Endometrial microvascular endothelial cells (primary cell): ENCODE measurements around the gene PLAC9. TPM values are rescaled to one million over a fixed set of nuclear protein-coding genes. Genes with fewer than 3 reads are reported as not detected.
"Not testable (repeated sequence)": the region's sequence is repeated elsewhere in the genome, so short reads cannot be mapped to it uniquely, and the experiment has no call there.

Experiments
- in situ Hi-C: cut with HindIII; loops from 2 replicates; pipeline ENCODE4 v1.10.0; 2017; ENCODE audit warnings: low sequenced_read_pairs, low pct_unique_long_range_greater_than_20kb; ENCODE audit errors: inconsistent ontology term
- total RNA-seq: library from RNA; depleted of rRNA; stranded (reverse); fragments of >200 nt; gene quantifications from one replicate; pipeline ENCODE4 v1.2.3, GENCODE V29; 2015; ENCODE audit errors: inconsistent ontology term

PLAC9 gene
- total RNA-seq, 1 donor from 2014 or later, result not detected

DNA sequence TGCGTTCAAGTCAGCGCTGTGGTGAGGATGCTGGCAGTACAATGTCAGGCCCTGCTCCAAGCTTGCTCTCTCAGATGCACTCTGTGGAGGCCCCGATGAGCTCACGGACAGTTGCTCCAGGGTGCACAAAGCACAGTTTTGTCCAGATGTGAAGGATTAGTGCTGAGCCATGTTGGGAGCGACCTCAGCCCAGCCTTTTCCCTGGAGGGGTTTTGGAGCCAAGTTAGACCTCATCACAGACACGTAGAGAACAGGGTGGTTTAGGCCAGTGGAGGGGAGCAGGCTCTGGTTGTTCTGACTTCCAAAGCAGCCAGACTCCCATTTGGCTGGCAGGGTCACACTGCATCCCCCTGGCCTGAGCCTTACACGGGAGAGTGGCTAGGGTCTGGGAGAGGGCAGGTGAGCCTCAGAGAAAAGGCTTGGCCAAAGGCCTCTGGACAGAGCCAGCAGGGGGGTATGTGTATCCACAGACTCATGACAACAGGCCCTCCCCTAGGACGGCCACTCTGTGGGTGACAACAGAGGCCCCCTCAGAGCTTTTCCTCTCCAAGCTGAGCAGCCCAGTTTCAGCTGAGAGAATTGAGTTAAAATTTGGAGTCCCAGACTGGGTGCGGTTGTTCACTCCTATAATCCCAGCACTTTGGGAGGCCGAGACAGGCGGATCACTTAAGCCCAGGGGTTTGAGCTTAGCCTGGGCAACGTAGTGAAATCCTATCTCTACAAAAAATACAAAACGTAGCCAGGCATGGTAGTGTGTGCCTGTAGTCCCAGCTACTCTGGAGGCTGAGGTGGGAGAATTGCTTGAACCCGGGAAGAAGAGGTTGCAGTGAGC lies 4.7 kb downstream of the PLAC9 start:
- in situ Hi-C loops, result no loop called here

GRCh38 chr10:80137920-80138319 lies 5.4 kb downstream of the PLAC9 start:
- in situ Hi-C loops, result no loop called here

- in situ Hi-C loops, result no loop called here
Measured at GRCh38 chr10:80139265-80139664, 6.7 kb downstream of the PLAC9 start.

DNA sequence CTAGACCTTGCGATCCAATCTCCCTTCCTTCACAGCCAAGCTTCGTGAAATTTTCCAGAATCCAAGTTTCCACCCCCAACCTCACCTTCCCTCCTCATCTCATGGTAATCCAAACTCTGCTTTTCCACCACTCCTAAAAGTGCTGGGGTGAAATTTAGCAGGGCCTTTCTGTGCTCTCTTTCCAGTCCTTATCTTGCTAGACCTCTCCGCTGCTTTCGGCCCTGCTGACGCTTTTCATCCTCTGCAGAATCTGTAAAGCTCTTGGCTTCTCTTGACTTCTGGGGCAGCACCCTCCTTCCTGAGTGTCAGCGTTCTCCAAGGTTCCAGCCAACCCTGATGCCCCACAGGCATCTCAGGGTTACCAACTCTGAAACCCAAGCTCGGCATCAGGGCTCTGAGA lies 7.7 kb downstream of the PLAC9 start:
- in situ Hi-C loops, result no loop called here

GRCh38 chr10:80141696-80142460 lies 9.3 kb downstream of the PLAC9 start:
- in situ Hi-C loops, result no loop called here

GRCh38 chr10:80144067-80144695 lies 11.7 kb downstream of the PLAC9 start:
- in situ Hi-C loops, result no loop called here

DNA sequence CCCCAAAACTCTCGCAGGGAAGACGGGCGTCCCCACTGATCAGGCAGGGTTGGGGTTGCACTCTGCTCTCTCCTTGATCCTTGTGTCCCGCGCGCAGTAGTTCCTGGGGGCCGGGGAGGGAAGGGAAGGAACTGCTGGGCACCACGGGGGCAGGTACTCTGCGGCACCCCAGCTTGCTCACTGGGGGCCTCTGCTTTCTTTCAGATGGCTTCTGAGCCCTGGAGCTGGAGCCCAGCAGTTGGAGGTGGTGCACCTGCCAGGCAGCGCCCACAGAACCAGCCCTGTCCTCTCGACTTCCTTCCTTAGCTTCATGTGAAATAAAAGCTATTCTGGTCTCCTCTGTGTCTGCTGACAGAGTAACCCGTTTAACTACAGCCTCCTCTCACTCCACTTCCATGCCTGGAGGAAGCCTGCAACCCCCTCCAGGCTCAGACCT lies 12.2 kb downstream of the PLAC9 start:
- in situ Hi-C loops, result no loop called here

- in situ Hi-C loops, result not testable (repeated sequence)
Measured at GRCh38 chr10:80145406-80146308, 13.1 kb downstream of the PLAC9 start.

DNA sequence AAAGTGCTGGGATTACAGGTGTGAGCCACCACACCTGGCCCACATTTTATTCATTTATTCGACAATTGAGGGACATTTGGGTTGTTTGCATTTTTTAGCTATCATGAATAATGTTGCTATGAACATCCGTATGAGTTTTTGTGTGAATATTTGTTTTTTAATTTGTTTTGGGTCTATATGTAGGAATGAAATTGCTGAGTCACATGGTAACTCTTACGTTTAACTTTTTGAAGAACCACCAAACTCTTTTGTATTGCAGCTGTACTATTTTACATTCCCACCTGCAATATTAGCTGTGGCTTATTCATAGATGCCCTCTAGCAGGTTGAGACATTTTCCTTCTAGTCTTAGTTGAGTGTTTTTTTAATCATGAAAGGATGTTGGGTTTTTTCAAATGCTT lies 14.4 kb downstream of the PLAC9 start:
- in situ Hi-C loops, result no loop called here

DNA sequence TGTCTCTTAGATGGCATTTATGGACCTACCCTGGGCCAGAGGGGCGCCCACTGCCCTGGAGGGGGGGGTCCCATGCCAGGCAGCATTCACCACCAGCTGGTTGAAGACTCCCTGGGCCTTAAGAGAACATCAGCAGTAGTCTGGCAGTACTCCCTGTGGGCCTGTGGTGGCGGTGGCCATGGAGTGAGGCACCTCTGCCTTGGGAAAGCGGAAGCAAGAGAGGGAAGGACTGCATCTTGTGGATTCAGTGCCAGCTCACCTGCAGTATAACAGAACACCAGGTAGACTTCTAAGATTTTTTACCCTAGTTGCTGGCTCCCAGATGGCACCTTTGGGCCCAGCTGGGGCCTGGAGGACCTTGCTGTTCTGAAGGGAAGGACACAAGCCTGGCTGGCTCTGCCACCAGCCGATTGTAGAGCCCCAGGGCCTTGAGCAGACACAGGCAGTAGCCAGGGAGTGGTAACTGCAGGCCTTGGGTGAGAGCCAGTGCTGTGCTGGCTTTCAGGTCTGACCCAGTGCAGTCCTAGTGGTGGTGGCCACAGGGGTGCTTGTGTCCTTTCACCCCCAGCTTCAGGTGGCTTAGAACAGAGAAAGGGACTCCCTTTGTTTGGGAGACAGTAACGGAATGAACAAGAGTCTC lies 15.8 kb downstream of the PLAC9 start:
- in situ Hi-C loops, result no loop called here

GRCh38 chr10:80149123-80149522 lies 16.6 kb downstream of the PLAC9 start:
- in situ Hi-C loops, result no loop called here

DNA sequence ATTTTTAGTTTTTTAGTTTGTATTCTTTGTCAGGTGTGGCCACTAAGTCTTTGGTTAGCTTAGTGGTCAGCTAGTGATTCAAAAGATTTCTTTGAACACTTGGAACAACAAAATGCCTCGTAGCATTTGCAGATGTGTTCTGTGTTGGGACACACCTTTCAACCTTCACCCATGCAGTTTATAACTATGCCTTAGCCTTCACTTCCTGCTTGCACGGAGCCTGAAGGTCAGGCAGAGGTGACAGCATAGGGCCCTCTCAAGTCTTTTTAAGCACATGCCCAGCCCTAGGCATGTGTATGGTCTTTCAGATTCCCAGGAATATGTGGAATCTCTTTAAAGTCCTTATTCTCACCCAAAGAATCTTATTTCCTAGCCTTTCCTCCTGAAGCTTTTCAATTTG lies 17.6 kb downstream of the PLAC9 start:
- in situ Hi-C loops, result no loop called here

DNA sequence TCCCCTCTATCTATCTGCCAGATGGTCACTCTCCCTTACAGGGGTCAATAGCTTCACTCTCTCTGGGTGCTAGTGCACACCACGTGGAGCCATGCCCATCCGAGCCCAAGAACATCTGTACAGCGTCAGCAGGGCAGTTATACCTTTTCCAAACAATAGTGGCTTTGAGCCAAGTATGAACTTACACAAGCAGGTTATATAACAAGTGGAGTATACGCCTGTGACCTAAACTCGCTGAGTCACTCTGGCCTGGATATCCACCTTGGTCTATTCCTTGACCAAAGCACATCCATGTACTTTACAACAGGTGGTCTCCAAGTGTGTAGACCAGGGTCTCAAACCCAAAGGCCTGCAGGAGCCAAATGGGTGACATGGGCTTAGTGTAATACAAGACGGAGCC lies 20.3 kb downstream of the PLAC9 start:
- in situ Hi-C loops, result no loop called here

GRCh38 chr10:80153460-80153859 lies 20.9 kb downstream of the PLAC9 start:
- in situ Hi-C loops, result no loop called here

DNA sequence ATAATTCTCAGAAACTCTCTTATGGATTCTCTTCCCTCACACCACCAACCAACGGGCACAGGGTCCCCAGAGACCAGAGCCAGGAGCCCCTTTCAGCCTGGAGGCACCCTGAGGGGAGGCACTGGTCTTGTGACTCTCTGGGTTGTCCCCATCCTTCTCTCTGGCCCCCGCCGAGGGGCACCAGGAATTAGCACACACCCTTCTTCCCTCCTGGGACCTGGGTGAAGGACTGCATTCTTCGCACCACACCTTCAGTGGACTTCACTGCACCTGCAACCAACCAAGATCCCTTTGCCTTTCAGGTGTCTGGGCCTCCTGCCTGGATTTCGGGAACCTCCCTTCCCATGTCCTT lies 22.1 kb downstream of the PLAC9 start:
- in situ Hi-C loops, result no loop called here

DNA sequence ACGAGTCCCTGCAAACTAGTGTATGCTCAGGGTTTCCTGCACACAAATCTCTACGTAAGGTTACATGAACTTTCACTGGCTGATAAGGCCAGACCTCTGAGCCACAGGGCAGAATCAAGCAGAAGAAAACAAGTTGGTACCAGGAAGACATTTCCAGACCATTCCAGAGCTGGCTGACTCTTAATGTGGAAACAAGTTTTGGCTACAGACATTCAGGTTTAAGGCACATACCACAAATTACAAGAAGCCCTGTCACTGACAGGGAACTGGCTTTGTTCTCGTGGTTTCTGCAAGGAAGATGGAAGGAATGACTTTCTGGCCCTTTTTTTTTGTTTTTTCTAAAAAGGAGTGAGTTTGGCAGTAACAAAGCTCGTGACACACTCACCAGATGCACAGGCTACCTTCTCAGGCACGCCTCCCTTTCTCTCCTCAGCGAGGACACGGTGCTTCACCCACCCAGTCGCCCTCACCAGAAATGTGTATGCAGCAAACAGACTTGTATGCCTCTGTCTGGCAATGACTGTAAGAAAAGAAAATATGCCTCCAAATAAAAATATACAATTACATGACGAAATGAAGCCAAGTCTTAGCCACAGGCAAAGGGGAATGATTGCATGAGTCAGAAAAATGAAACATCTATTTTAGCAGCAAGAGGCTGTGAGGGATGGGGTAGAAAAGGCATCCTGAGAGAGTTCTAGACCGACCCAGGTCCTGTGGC lies 22.6 kb downstream of the PLAC9 start:
- in situ Hi-C loops, result no loop called here

DNA sequence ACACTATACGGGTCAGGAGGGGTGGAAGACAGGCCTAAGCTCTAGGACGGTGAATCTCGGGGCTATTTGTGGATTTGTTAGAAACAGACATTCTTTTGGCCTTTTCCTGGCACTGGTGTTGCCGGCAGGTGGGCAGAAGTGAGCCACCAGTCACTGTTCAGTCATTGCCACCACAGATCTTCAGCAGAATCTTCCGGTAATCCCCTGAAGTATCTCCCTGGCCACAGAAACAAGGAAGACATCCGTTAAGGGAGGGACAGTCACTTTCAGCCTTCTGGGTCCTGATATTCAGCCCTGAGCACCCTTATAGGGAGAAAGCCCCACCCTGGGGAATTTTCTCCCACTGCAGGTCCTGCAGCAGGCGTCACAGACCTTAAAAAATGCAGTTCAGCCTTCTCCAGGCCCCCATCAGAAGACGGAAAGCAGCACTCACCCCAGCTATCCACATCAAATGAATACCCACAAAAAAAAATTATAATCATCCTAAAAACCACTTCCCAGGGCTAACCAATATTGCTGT lies 23.2 kb downstream of the PLAC9 start:
- in situ Hi-C loops, result no loop called here

DNA sequence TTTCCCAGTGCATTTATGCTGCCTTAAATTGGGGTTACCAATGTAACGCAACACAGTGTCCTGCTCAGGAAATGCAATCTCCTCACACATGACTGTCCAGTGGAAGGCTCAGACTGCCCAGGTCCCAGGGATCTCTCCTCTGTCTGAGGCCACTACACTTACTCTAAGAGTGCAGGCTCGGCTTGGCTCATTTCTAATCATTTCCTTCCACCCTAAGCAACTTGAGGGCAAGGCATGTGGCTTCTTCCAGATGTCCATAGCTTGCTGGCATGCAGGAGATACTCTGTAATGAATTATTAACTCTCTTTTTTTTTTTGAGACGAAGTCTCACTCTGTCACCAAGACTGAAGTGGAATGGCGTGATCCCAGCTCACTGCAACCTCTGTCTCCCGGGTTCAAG lies 23.7 kb downstream of the PLAC9 start:
- in situ Hi-C loops, result no loop called here
